H9 (cell line): ENCODE results near the gene TMEM255A. TPM values are rescaled to one million over a fixed set of nuclear protein-coding genes. Genes with fewer than 3 reads are reported as not detected.

Experiments used
- DNase-seq: peaks from one replicate; pipeline ENCODE4 v3.0.0-alpha.2; 2017
- H2AFZ ChIP-seq: one replicate; pipeline ENCODE4 v1.6.1; 2013; ENCODE audit warnings: mild to moderate bottlenecking, low read length, control low read depth, moderate library complexity
- H2AK5ac ChIP-seq: 2 replicates; pipeline ENCODE4 v1.6.1; 2013; ENCODE audit warnings: low read length, control low read depth, mixed read lengths; ENCODE audit not compliant: insufficient read length
- H2BK120ac ChIP-seq: one replicate; pipeline ENCODE4 v1.6.1; 2013; ENCODE audit warnings: low read depth, mild to moderate bottlenecking, low read length, control low read depth, inconsistent platforms; ENCODE audit not compliant: poor library complexity, severe bottlenecking
- H2BK12ac ChIP-seq: 2 replicates; pipeline ENCODE4 v1.6.1; 2013; ENCODE audit warnings: low read length, control low read depth, mixed read lengths, low read depth; ENCODE audit not compliant: insufficient read length
- H2BK15ac ChIP-seq: 2 replicates; pipeline ENCODE4 v1.6.1; 2013; ENCODE audit warnings: low read depth, low read length, control low read depth
- H2BK20ac ChIP-seq: one replicate; pipeline ENCODE4 v1.6.1; 2013; ENCODE audit warnings: low read depth, mild to moderate bottlenecking, low read length, control low read depth, inconsistent platforms; ENCODE audit not compliant: poor library complexity, severe bottlenecking
- H2BK5ac ChIP-seq: 2 replicates; pipeline ENCODE4 v1.6.1; 2013; ENCODE audit warnings: low read length, control low read depth, mixed read lengths; ENCODE audit not compliant: insufficient read length
- H3K14ac ChIP-seq: 2 replicates; pipeline ENCODE4 v1.6.1; 2013; ENCODE audit warnings: low read length, control low read depth; ENCODE audit not compliant: insufficient read depth
- H3K18ac ChIP-seq: 2 replicates; pipeline ENCODE4 v1.6.1; 2013; ENCODE audit warnings: low read depth, mild to moderate bottlenecking, mixed read lengths, low read length, control low read depth; ENCODE audit not compliant: insufficient read length
- H3K23ac ChIP-seq: 2 replicates; pipeline ENCODE4 v1.6.1; 2013; ENCODE audit warnings: low read length, control low read depth, mixed read lengths, low read depth; ENCODE audit not compliant: insufficient read length
- H3K23me2 ChIP-seq: 2 replicates; pipeline ENCODE4 v1.6.1; 2013; ENCODE audit warnings: low read depth, mild to moderate bottlenecking, mixed read lengths, low read length, control low read depth; ENCODE audit not compliant: insufficient read length, poor library complexity, severe bottlenecking
- H3K27ac ChIP-seq: 2 replicates; pipeline ENCODE4 v1.5.1; 2013; ENCODE audit warnings: low read length, control low read depth, mixed read lengths, low read depth; ENCODE audit not compliant: insufficient read length
- H3K27me3 ChIP-seq: 2 replicates; pipeline ENCODE4 v1.6.1; 2013; ENCODE audit warnings: low read length, control low read depth, inconsistent platforms; ENCODE audit not compliant: insufficient read depth
- H3K4ac ChIP-seq: 2 replicates; pipeline ENCODE4 v1.6.1; 2013; ENCODE audit warnings: low read depth, mild to moderate bottlenecking, control low read depth, inconsistent platforms, low read length, moderate library complexity
- H3K4me1 ChIP-seq: 2 replicates; pipeline ENCODE4 v1.6.1; 2013; ENCODE audit warnings: low read length, control low read depth, inconsistent platforms; ENCODE audit not compliant: insufficient read depth
- H3K4me2 ChIP-seq: 2 replicates; pipeline ENCODE4 v1.6.1; 2013; ENCODE audit warnings: low read length, control low read depth, mixed read lengths; ENCODE audit not compliant: insufficient read length, insufficient read depth
- H3K56ac ChIP-seq: 2 replicates; pipeline ENCODE4 v1.6.1; 2013; ENCODE audit warnings: low read depth, mild to moderate bottlenecking, mixed read lengths, low read length, control low read depth; ENCODE audit not compliant: insufficient read length
- H3K79me1 ChIP-seq: 2 replicates; pipeline ENCODE4 v1.6.1; 2013; ENCODE audit warnings: low read depth, mild to moderate bottlenecking, moderate library complexity, low read length, control low read depth, inconsistent platforms; ENCODE audit not compliant: insufficient read depth, poor library complexity, severe bottlenecking
- H3K79me2 ChIP-seq: 2 replicates; pipeline ENCODE4 v1.6.1; 2013; ENCODE audit warnings: low read length, control low read depth, inconsistent platforms; ENCODE audit not compliant: insufficient read depth
- H3K9ac ChIP-seq: 2 replicates; pipeline ENCODE4 v1.6.1; 2013; ENCODE audit warnings: low read length, control low read depth, mixed read lengths; ENCODE audit not compliant: insufficient read length; ENCODE audit errors: extremely low read depth
- H3K9me3 ChIP-seq: one replicate; pipeline ENCODE4 v1.6.1; 2013; ENCODE audit warnings: low read depth, low read length, inconsistent platforms; ENCODE audit not compliant: control insufficient read depth
- H3T11ph ChIP-seq: one replicate; pipeline ENCODE4 v1.6.1; 2013; ENCODE audit warnings: mild to moderate bottlenecking, low read length, control low read depth, inconsistent platforms
- H4K20me1 ChIP-seq: one replicate; pipeline ENCODE4 v1.6.1; 2013; ENCODE audit not compliant: control insufficient read depth, insufficient read length, insufficient read depth
- H4K5ac ChIP-seq: 2 replicates; pipeline ENCODE4 v1.6.1; 2013; ENCODE audit warnings: low read depth, mild to moderate bottlenecking, mixed read lengths, low read length, control low read depth; ENCODE audit not compliant: insufficient read length
- H4K8ac ChIP-seq: replicated peaks from 2 replicates; pipeline ENCODE4 v1.6.1; 2013; ENCODE audit warnings: low read length, control low read depth, mixed read lengths, low read depth; ENCODE audit not compliant: insufficient read length
- H4K91ac ChIP-seq: 2 replicates; pipeline ENCODE4 v1.6.1; 2013; ENCODE audit warnings: low read depth, mild to moderate bottlenecking, moderate library complexity, mixed read lengths, low read length, control low read depth; ENCODE audit not compliant: insufficient read length
- H3K27ac Mint-ChIP-seq, 3 experiments: 2 replicates in 2 of 3; 3 replicates in 1 of 3; pipeline ENCODE4 v1.8.0; 2020 to 2021; ENCODE audit warnings: mixed read lengths in 3 of 3, mild to moderate bottlenecking in 1 of 3, moderate library complexity in 1 of 3
- H3K27me3 Mint-ChIP-seq: 2 replicates; pipeline ENCODE4 v1.8.0; 2021; ENCODE audit warnings: low read depth, mild to moderate bottlenecking, moderate library complexity, mixed read lengths
- H3K36me3 Mint-ChIP-seq, 3 experiments: 2 replicates in 2 of 3; 3 replicates in 1 of 3; pipeline ENCODE4 v1.8.0; 2020 to 2021; ENCODE audit warnings: low read depth in 3 of 3, mixed read lengths in 3 of 3; ENCODE audit not compliant: insufficient read depth in 1 of 3
- H3K4me1 Mint-ChIP-seq, 2 experiments: 2 replicates each; pipeline ENCODE4 v1.8.0; 2020; ENCODE audit warnings: mixed read lengths in 2 of 2
- H3K4me3 Mint-ChIP-seq, 2 experiments: 2 replicates in 1 of 2; 3 replicates in 1 of 2; pipeline ENCODE4 v1.8.0; 2020 to 2021; ENCODE audit warnings: mild to moderate bottlenecking in 2 of 2, mixed read lengths in 2 of 2, moderate library complexity in 1 of 2
- H3K9me3 Mint-ChIP-seq, 2 experiments: 2 replicates in 1 of 2; 3 replicates in 1 of 2; pipeline ENCODE4 v1.8.0; 2020; ENCODE audit warnings: mild to moderate bottlenecking in 2 of 2, mixed read lengths in 2 of 2, moderate library complexity in 1 of 2
- WGBS: extraction: QIAGEN DNeasy Blood & Tissue Kit; methylation state at CpG from one replicate; pipeline ENCODE4 v1.1.7; 2013; ENCODE audit warnings: missing lambda C conversion rate, low lambda C conversion rate, mixed read lengths; ENCODE audit not compliant: insufficient read length; ENCODE audit errors: extremely low coverage; 5-methylcytosine and 5-hydroxymethylcytosine counted together
- total RNA-seq: library from RNA; stranded (reverse); gene quantifications from 2 replicates; pipeline ENCODE4 v1.2.1, GENCODE V29; 2021
- TF ChIP-seq, protein P1 (sequence below): fragments of 200-600 bp; sonication (generic); conservative IDR thresholded peaks from 3 replicates; pipeline ENCODE4 v1.8.0; 2021; ENCODE audit warnings: antibody characterized with exemption, mild to moderate bottlenecking

TMEM255A gene
- total RNA-seq, 1 experiment from 2014 or later = 0.77 TPM

GRCh38 chrX:120236687-120237479 is 74.4 kb downstream of the TMEM255A start:
- Histone ChIP-seq H3K4me1 (no peaks in the 10 kb centered on the region), H3K4me2 (no peak overlapping the region), H3K14ac (no peak overlapping the region), H4K91ac (no peak overlapping the region), H2BK120ac (no peak overlapping the region), H2AFZ (no peak overlapping the region), H2BK15ac (no peak overlapping the region), H3K27ac (no peak overlapping the region), H4K20me1 (no peaks in the 10 kb centered on the region), H3K4ac (no peak overlapping the region), H3K9me3 (peaks cover 18% of the 10 kb centered on the region), H3K79me1 (no peaks in the 10 kb centered on the region), H3K79me2 (no peaks in the 10 kb centered on the region), H2BK5ac (no peak overlapping the region), H3K9ac (no peak overlapping the region), H3K23ac (no peak overlapping the region), H3K56ac (no peak overlapping the region), H3K18ac (no peak overlapping the region), H2AK5ac (no peak overlapping the region), H3K23me2 (no peaks in the 10 kb centered on the region), H2BK20ac (no peak overlapping the region), H3K27me3 (no peaks in the 10 kb centered on the region), H4K8ac (no peak overlapping the region), H3T11ph (no peak overlapping the region), H4K5ac (no peak overlapping the region), H2BK12ac (no peak overlapping the region)
- no CpG with 5 or more reads among the region's 3 CpGs for WGBS
- H3K27ac Mint-ChIP-seq = no peak overlapping the region
- TF ChIP-seq, protein P1, sequence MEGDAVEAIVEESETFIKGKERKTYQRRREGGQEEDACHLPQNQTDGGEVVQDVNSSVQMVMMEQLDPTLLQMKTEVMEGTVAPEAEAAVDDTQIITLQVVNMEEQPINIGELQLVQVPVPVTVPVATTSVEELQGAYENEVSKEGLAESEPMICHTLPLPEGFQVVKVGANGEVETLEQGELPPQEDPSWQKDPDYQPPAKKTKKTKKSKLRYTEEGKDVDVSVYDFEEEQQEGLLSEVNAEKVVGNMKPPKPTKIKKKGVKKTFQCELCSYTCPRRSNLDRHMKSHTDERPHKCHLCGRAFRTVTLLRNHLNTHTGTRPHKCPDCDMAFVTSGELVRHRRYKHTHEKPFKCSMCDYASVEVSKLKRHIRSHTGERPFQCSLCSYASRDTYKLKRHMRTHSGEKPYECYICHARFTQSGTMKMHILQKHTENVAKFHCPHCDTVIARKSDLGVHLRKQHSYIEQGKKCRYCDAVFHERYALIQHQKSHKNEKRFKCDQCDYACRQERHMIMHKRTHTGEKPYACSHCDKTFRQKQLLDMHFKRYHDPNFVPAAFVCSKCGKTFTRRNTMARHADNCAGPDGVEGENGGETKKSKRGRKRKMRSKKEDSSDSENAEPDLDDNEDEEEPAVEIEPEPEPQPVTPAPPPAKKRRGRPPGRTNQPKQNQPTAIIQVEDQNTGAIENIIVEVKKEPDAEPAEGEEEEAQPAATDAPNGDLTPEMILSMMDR = no peak
- H3K4me3 Mint-ChIP-seq = no peak overlapping the region
- no peaks in the 10 kb centered on the region; the same call in 1 of the 2 replicates for H3K27me3 Mint-ChIP-seq
- peaks cover 12 to 25% (median 14%) of the 10 kb centered on the region in 3 experiments for H3K36me3 Mint-ChIP-seq
- H3K4me1 Mint-ChIP-seq = peaks cover 15 to 28% of the 10 kb centered on the region in 2 experiments
- H3K9me3 Mint-ChIP-seq = peaks cover 54 to 57% of the 10 kb centered on the region in 2 experiments
- DNase-seq = no peak
